ENCODE results near the gene TRIP6.
"Not testable (repeated sequence)": the region's sequence is repeated elsewhere in the genome, so short reads cannot be mapped to it uniquely, and the experiment has no call there.

TRIP6 gene

GRCh38 chr7:100895701-100895955, 28.4 kb downstream of the TRIP6 start, which contains the start of gene ACHE:
TSS of gene ACHE (minus strand) at chr7:100895888. CDS start at chr7:100894232, 1,656 bp downstream.
- Mint-ChIP-seq H3K4me1 (peaks cover 14% of the 10 kb centered on the region), H3K36me3 (peaks cover 2% of the 10 kb centered on the region), H3K27ac (no peak within 1 kb of the TSS), H3K9me3 (no peaks in the 10 kb centered on the region), H3K27me3 (peaks cover 31% of the 10 kb centered on the region), H3K4me3 (peak within 1 kb of the TSS; percentile 80)
- DNase-seq (ENCODE audit: low spot score in 2 of 2) (no peak), ATAC-seq (ENCODE audit: low read depth) (peak; percentile 31)

DNA sequence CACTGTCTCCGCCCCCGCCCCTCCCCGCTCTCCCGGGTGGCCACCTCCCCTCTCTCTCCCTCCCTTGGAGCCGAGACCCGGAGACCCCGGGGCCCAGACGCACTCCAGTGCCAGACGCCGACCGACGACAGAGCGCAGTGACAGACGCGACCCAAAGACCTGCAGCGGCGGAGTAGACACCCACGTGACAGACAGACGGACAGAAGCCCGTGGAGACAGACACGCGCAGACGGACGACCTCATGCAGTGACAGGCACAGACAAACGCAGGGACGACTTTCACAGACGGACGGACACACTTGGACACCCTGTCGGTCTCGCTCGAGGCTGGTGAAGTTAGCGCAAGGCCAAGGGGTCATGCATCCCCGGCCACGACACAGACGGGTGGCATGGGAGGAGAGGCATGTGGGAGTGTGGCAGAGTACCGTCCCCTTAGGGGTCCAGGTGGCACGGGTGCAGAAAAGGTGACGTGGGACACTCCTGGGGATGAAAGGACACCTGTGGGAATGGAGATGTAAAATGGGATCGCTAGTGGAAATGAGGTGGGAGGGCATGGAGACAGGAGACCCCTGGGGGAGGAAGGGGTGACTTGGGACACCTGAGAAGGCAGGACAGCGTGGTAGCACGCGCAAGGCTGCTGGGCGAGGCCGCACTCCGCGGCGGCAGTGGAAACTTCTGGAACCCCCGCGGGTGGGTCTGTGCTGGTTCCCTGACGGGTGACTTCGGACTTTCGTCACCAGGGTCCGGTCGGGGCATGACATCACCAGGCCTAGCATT, 29.0 kb downstream of the TRIP6 start:
- Mint-ChIP-seq H3K4me1 (peaks cover 12% of the 10 kb centered on the region), H3K36me3 (peaks cover 2% of the 10 kb centered on the region), H3K27me3 (peaks cover 31% of the 10 kb centered on the region), H3K4me3 (peak overlapping the region; percentile 80), H3K27ac (no peak overlapping the region), H3K9me3 (no peaks in the 10 kb centered on the region)
- peak; percentile 2 for ATAC-seq (ENCODE audit: low read depth)
- peak in 1 of 2 donors; percentile 40 for DNase-seq (ENCODE audit: low spot score in 2 of 2)

GRCh38 chr7:100896732-100897608, 29.8 kb downstream of the TRIP6 start:
- Mint-ChIP-seq H3K9me3 (no peaks in the 10 kb centered on the region), H3K4me3 (peak overlapping the region; percentile 80), H3K36me3 (peaks cover 2% of the 10 kb centered on the region), H3K4me1 (peaks cover 9% of the 10 kb centered on the region), H3K27me3 (peaks cover 27% of the 10 kb centered on the region), H3K27ac (no peak overlapping the region)
- DNase-seq (ENCODE audit: low spot score in 2 of 2) (peak; percentile 53 to 72), ATAC-seq (ENCODE audit: low read depth) (peak; percentile 67)

GRCh38 chr7:100897772-100898454, 30.7 kb downstream of the TRIP6 start:
- Mint-ChIP-seq H3K4me1 (peaks cover 9% of the 10 kb centered on the region), H3K27me3 (peaks cover 20% of the 10 kb centered on the region), H3K4me3 (peak overlapping the region; percentile 57), H3K27ac (no peak overlapping the region), H3K36me3 (peaks cover 2% of the 10 kb centered on the region), H3K9me3 (no peaks in the 10 kb centered on the region)
- DNase-seq (ENCODE audit: low spot score in 2 of 2) (no peak), ATAC-seq (ENCODE audit: low read depth) (no peak)

GRCh38 chr7:100899432-100899831, 32.2 kb downstream of the TRIP6 start:
- H3K4me1 Mint-ChIP-seq: peaks cover 7% of the 10 kb centered on the region
- DNase-seq (ENCODE audit: low spot score in 2 of 2) (no peak), ATAC-seq (ENCODE audit: low read depth) (no peak)
- H3K9me3 Mint-ChIP-seq: no peaks in the 10 kb centered on the region
- H3K27ac Mint-ChIP-seq: no peak overlapping the region
- H3K36me3 Mint-ChIP-seq: no peaks in the 10 kb centered on the region
- peaks cover 16% of the 10 kb centered on the region for H3K27me3 Mint-ChIP-seq
- H3K4me3 Mint-ChIP-seq: no peak overlapping the region

DNA sequence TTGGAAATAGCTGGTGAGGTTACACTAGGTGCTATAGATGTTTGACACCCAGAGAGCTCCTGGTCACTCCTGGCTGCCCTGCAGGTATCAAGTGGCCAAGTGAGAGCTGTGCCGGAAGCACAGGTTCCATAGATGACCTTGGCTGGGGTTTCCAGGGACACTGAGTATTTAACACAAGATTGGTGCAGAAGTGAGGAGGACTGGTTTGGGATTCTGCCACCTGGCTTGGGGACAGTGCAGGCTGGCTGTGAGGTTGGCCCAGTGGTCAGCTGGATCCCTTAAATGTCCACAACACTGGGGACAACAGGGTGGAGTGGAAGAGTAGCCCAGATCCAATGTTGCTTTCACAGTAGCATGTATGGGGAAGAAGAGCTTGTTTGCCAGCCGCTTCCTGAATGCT, 33.8 kb downstream of the TRIP6 start:
- ATAC-seq (ENCODE audit: low read depth) (no peak), DNase-seq (ENCODE audit: low spot score in 2 of 2) (no peak)
- Mint-ChIP-seq H3K27me3 (peaks cover 13% of the 10 kb centered on the region), H3K27ac (no peak overlapping the region), H3K4me3 (no peak overlapping the region), H3K36me3 (no peaks in the 10 kb centered on the region), H3K4me1 (peaks cover 5% of the 10 kb centered on the region), H3K9me3 (no peaks in the 10 kb centered on the region)

DNA sequence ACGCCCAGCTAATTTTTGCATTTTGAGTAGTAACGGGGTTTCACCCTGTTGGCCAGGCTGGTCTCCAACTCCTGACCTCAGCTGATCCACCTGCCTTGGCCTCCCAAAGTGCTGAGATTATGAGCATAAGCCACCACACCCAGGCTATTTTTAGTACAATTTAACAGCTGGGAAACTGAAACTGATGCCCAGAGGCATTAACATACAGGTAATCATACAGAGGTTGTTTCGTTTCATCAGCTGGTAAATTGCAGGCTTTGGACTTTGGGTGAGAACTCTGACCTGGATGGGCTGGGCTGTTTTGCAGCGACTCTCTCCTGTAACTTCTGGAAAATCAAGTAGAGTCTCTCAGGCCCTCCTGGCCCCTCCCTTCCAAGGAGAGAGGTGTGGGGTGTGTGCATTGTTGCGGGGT, 34.7 kb downstream of the TRIP6 start:
- Mint-ChIP-seq H3K36me3 (no peaks in the 10 kb centered on the region), H3K4me3 (no peak overlapping the region), H3K27me3 (peaks cover 9% of the 10 kb centered on the region), H3K9me3 (no peaks in the 10 kb centered on the region), H3K27ac (no peak overlapping the region), H3K4me1 (no peaks in the 10 kb centered on the region)
- ATAC-seq (ENCODE audit: low read depth): no peak
- DNase-seq (ENCODE audit: low spot score in 2 of 2): no peak

GRCh38 chr7:100902638-100903037, 35.5 kb downstream of the TRIP6 start:
- ATAC-seq (ENCODE audit: low read depth) (no peak), DNase-seq (ENCODE audit: low spot score in 2 of 2) (no peak)
- Mint-ChIP-seq H3K36me3 (no peaks in the 10 kb centered on the region), H3K4me3 (no peak overlapping the region), H3K27me3 (peaks cover 6% of the 10 kb centered on the region), H3K9me3 (no peaks in the 10 kb centered on the region), H3K27ac (no peak overlapping the region), H3K4me1 (no peaks in the 10 kb centered on the region)

DNA sequence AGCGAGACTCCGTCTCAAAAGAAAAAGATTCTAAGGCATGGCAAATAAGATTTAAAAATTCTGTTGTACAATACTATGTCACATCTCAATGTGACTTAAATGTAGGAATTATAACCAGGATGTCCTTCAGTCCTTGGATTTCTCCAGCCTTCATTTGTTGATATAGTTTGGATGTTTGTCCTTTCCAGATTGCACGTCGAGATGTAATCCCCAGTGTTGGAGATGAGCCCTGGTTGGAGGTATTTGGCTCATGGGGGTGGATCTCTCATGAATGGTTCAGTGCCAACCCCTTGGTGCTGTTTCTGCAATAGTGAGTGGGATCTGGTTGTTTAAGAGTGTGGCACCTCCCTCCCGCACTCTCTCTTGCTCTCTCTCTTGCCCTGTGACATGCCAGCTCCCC, 41.3 kb downstream of the TRIP6 start:
- Mint-ChIP-seq H3K36me3 (no peaks in the 10 kb centered on the region), H3K9me3 (peaks cover 2% of the 10 kb centered on the region), H3K27ac (no peak overlapping the region), H3K27me3 (no peaks in the 10 kb centered on the region), H3K4me3 (no peak overlapping the region), H3K4me1 (no peaks in the 10 kb centered on the region)
- no peak for DNase-seq (ENCODE audit: low spot score in 2 of 2)
- ATAC-seq (ENCODE audit: low read depth): no peak

GRCh38 chr7:100910443-100910842, 43.3 kb downstream of the TRIP6 start:
- H3K27ac Mint-ChIP-seq; H3K4me1 Mint-ChIP-seq; H3K9me3 Mint-ChIP-seq; H3K4me3 Mint-ChIP-seq; H3K36me3 Mint-ChIP-seq; DNase-seq (ENCODE audit: low spot score in 2 of 2): not testable (repeated sequence)
- peak; percentile 44 for ATAC-seq (ENCODE audit: low read depth)
- peaks cover 10% of the 10 kb centered on the region for H3K27me3 Mint-ChIP-seq

GRCh38 chr7:100911484-100911883, 44.3 kb downstream of the TRIP6 start:
- Mint-ChIP-seq H3K27me3 (peaks cover 10% of the 10 kb centered on the region), H3K27ac (no peak overlapping the region), H3K4me3 (no peak overlapping the region), H3K9me3 (peaks cover 2% of the 10 kb centered on the region), H3K36me3 (peaks cover 1% of the 10 kb centered on the region), H3K4me1 (no peaks in the 10 kb centered on the region)
- no peak for ATAC-seq (ENCODE audit: low read depth)
- DNase-seq (ENCODE audit: low spot score in 2 of 2): no peak

GRCh38 chr7:100914208-100914878, 47.2 kb downstream of the TRIP6 start:
- DNase-seq (ENCODE audit: low spot score in 2 of 2): no peak
- no peak overlapping the region for H3K4me3 Mint-ChIP-seq
- peaks cover 14% of the 10 kb centered on the region for H3K27me3 Mint-ChIP-seq
- H3K27ac Mint-ChIP-seq: no peak overlapping the region
- H3K9me3 Mint-ChIP-seq: no peaks in the 10 kb centered on the region
- no peaks in the 10 kb centered on the region for H3K4me1 Mint-ChIP-seq
- ATAC-seq (ENCODE audit: low read depth): no peak
- H3K36me3 Mint-ChIP-seq: peaks cover 1% of the 10 kb centered on the region

- H3K27me3 Mint-ChIP-seq: peaks cover 14% of the 10 kb centered on the region
- peaks cover 1% of the 10 kb centered on the region for H3K36me3 Mint-ChIP-seq
- H3K4me1 Mint-ChIP-seq: no peaks in the 10 kb centered on the region
- no peak overlapping the region for H3K27ac Mint-ChIP-seq
- ATAC-seq (ENCODE audit: low read depth) (no peak), DNase-seq (ENCODE audit: low spot score in 2 of 2) (no peak)
- no peak overlapping the region for H3K4me3 Mint-ChIP-seq
- H3K9me3 Mint-ChIP-seq: no peaks in the 10 kb centered on the region
Observed at GRCh38 chr7:100914879-100915447, 47.8 kb downstream of the TRIP6 start.
